H9 (cell line): ENCODE data around the gene POU6F2. TPM values are rescaled to one million over a fixed set of nuclear protein-coding genes. Genes with fewer than 3 reads are reported as not detected.

Experiments used
- DNase-seq: peaks from one replicate; pipeline ENCODE4 v3.0.0-alpha.2; 2017
- H2AFZ ChIP-seq: one replicate; pipeline ENCODE4 v1.6.1; 2013; ENCODE audit warnings: mild to moderate bottlenecking, low read length, control low read depth, moderate library complexity
- H2AK5ac ChIP-seq: 2 replicates; pipeline ENCODE4 v1.6.1; 2013; ENCODE audit warnings: low read length, control low read depth, mixed read lengths; ENCODE audit not compliant: insufficient read length
- H2BK120ac ChIP-seq: one replicate; pipeline ENCODE4 v1.6.1; 2013; ENCODE audit warnings: low read depth, mild to moderate bottlenecking, low read length, control low read depth, inconsistent platforms; ENCODE audit not compliant: poor library complexity, severe bottlenecking
- H2BK12ac ChIP-seq: 2 replicates; pipeline ENCODE4 v1.6.1; 2013; ENCODE audit warnings: low read length, control low read depth, mixed read lengths, low read depth; ENCODE audit not compliant: insufficient read length
- H2BK15ac ChIP-seq: 2 replicates; pipeline ENCODE4 v1.6.1; 2013; ENCODE audit warnings: low read depth, low read length, control low read depth
- H2BK20ac ChIP-seq: one replicate; pipeline ENCODE4 v1.6.1; 2013; ENCODE audit warnings: low read depth, mild to moderate bottlenecking, low read length, control low read depth, inconsistent platforms; ENCODE audit not compliant: poor library complexity, severe bottlenecking
- H2BK5ac ChIP-seq: 2 replicates; pipeline ENCODE4 v1.6.1; 2013; ENCODE audit warnings: low read length, control low read depth, mixed read lengths; ENCODE audit not compliant: insufficient read length
- H3K14ac ChIP-seq: 2 replicates; pipeline ENCODE4 v1.6.1; 2013; ENCODE audit warnings: low read length, control low read depth; ENCODE audit not compliant: insufficient read depth
- H3K18ac ChIP-seq: 2 replicates; pipeline ENCODE4 v1.6.1; 2013; ENCODE audit warnings: low read depth, mild to moderate bottlenecking, mixed read lengths, low read length, control low read depth; ENCODE audit not compliant: insufficient read length
- H3K23ac ChIP-seq: 2 replicates; pipeline ENCODE4 v1.6.1; 2013; ENCODE audit warnings: low read length, control low read depth, mixed read lengths, low read depth; ENCODE audit not compliant: insufficient read length
- H3K23me2 ChIP-seq: 2 replicates; pipeline ENCODE4 v1.6.1; 2013; ENCODE audit warnings: low read depth, mild to moderate bottlenecking, mixed read lengths, low read length, control low read depth; ENCODE audit not compliant: insufficient read length, poor library complexity, severe bottlenecking
- H3K27ac ChIP-seq: 2 replicates; pipeline ENCODE4 v1.5.1; 2013; ENCODE audit warnings: low read length, control low read depth, mixed read lengths, low read depth; ENCODE audit not compliant: insufficient read length
- H3K27me3 ChIP-seq: 2 replicates; pipeline ENCODE4 v1.6.1; 2013; ENCODE audit warnings: low read length, control low read depth, inconsistent platforms; ENCODE audit not compliant: insufficient read depth
- H3K4ac ChIP-seq: 2 replicates; pipeline ENCODE4 v1.6.1; 2013; ENCODE audit warnings: low read depth, mild to moderate bottlenecking, control low read depth, inconsistent platforms, low read length, moderate library complexity
- H3K4me1 ChIP-seq: 2 replicates; pipeline ENCODE4 v1.6.1; 2013; ENCODE audit warnings: low read length, control low read depth, inconsistent platforms; ENCODE audit not compliant: insufficient read depth
- H3K4me2 ChIP-seq: 2 replicates; pipeline ENCODE4 v1.6.1; 2013; ENCODE audit warnings: low read length, control low read depth, mixed read lengths; ENCODE audit not compliant: insufficient read length, insufficient read depth
- H3K56ac ChIP-seq: 2 replicates; pipeline ENCODE4 v1.6.1; 2013; ENCODE audit warnings: low read depth, mild to moderate bottlenecking, mixed read lengths, low read length, control low read depth; ENCODE audit not compliant: insufficient read length
- H3K79me1 ChIP-seq: 2 replicates; pipeline ENCODE4 v1.6.1; 2013; ENCODE audit warnings: low read depth, mild to moderate bottlenecking, moderate library complexity, low read length, control low read depth, inconsistent platforms; ENCODE audit not compliant: insufficient read depth, poor library complexity, severe bottlenecking
- H3K79me2 ChIP-seq: 2 replicates; pipeline ENCODE4 v1.6.1; 2013; ENCODE audit warnings: low read length, control low read depth, inconsistent platforms; ENCODE audit not compliant: insufficient read depth
- H3K9ac ChIP-seq: 2 replicates; pipeline ENCODE4 v1.6.1; 2013; ENCODE audit warnings: low read length, control low read depth, mixed read lengths; ENCODE audit not compliant: insufficient read length; ENCODE audit errors: extremely low read depth
- H3K9me3 ChIP-seq: one replicate; pipeline ENCODE4 v1.6.1; 2013; ENCODE audit warnings: low read depth, low read length, inconsistent platforms; ENCODE audit not compliant: control insufficient read depth
- H3T11ph ChIP-seq: one replicate; pipeline ENCODE4 v1.6.1; 2013; ENCODE audit warnings: mild to moderate bottlenecking, low read length, control low read depth, inconsistent platforms
- H4K20me1 ChIP-seq: one replicate; pipeline ENCODE4 v1.6.1; 2013; ENCODE audit not compliant: control insufficient read depth, insufficient read length, insufficient read depth
- H4K5ac ChIP-seq: 2 replicates; pipeline ENCODE4 v1.6.1; 2013; ENCODE audit warnings: low read depth, mild to moderate bottlenecking, mixed read lengths, low read length, control low read depth; ENCODE audit not compliant: insufficient read length
- H4K8ac ChIP-seq: replicated peaks from 2 replicates; pipeline ENCODE4 v1.6.1; 2013; ENCODE audit warnings: low read length, control low read depth, mixed read lengths, low read depth; ENCODE audit not compliant: insufficient read length
- H4K91ac ChIP-seq: 2 replicates; pipeline ENCODE4 v1.6.1; 2013; ENCODE audit warnings: low read depth, mild to moderate bottlenecking, moderate library complexity, mixed read lengths, low read length, control low read depth; ENCODE audit not compliant: insufficient read length
- H3K27ac Mint-ChIP-seq, 3 experiments: 2 replicates in 2 of 3; 3 replicates in 1 of 3; pipeline ENCODE4 v1.8.0; 2020 to 2021; ENCODE audit warnings: mixed read lengths in 3 of 3, mild to moderate bottlenecking in 1 of 3, moderate library complexity in 1 of 3
- H3K27me3 Mint-ChIP-seq: 2 replicates; pipeline ENCODE4 v1.8.0; 2021; ENCODE audit warnings: low read depth, mild to moderate bottlenecking, moderate library complexity, mixed read lengths
- H3K36me3 Mint-ChIP-seq, 3 experiments: 2 replicates in 2 of 3; 3 replicates in 1 of 3; pipeline ENCODE4 v1.8.0; 2020 to 2021; ENCODE audit warnings: low read depth in 3 of 3, mixed read lengths in 3 of 3; ENCODE audit not compliant: insufficient read depth in 1 of 3
- H3K4me1 Mint-ChIP-seq, 2 experiments: 2 replicates each; pipeline ENCODE4 v1.8.0; 2020; ENCODE audit warnings: mixed read lengths in 2 of 2
- H3K4me3 Mint-ChIP-seq, 2 experiments: 2 replicates in 1 of 2; 3 replicates in 1 of 2; pipeline ENCODE4 v1.8.0; 2020 to 2021; ENCODE audit warnings: mild to moderate bottlenecking in 2 of 2, mixed read lengths in 2 of 2, moderate library complexity in 1 of 2
- H3K9me3 Mint-ChIP-seq, 2 experiments: 2 replicates in 1 of 2; 3 replicates in 1 of 2; pipeline ENCODE4 v1.8.0; 2020; ENCODE audit warnings: mild to moderate bottlenecking in 2 of 2, mixed read lengths in 2 of 2, moderate library complexity in 1 of 2
- CTCF ChIP-seq: fragments of 200-600 bp; sonication (generic); conservative IDR thresholded peaks from 3 replicates; pipeline ENCODE4 v1.8.0; 2021; ENCODE audit warnings: antibody characterized with exemption, mild to moderate bottlenecking
- WGBS: extraction: QIAGEN DNeasy Blood & Tissue Kit; methylation state at CpG from one replicate; pipeline ENCODE4 v1.1.7; 2013; ENCODE audit warnings: missing lambda C conversion rate, low lambda C conversion rate, mixed read lengths; ENCODE audit not compliant: insufficient read length; ENCODE audit errors: extremely low coverage; 5-methylcytosine and 5-hydroxymethylcytosine counted together
- total RNA-seq: library from RNA; stranded (reverse); gene quantifications from 2 replicates; pipeline ENCODE4 v1.2.1, GENCODE V29; 2021

POU6F2 gene
- total RNA-seq, 1 experiment from 2014 or later, result 1.9 TPM

- Mint-ChIP-seq H3K27me3 (no peaks in the 10 kb centered on the region), H3K27ac (no peak overlapping the region), H3K9me3 (no peaks in the 10 kb centered on the region), H3K4me3 (no peak overlapping the region), H3K36me3 (no peaks in the 10 kb centered on the region), H3K4me1 (peaks cover 14 to 15% of the 10 kb centered on the region in 2 experiments)
- H3K23ac ChIP-seq, result no peak overlapping the region
- no peak overlapping the region for H2BK15ac ChIP-seq
- no peak overlapping the region for H2AK5ac ChIP-seq
- H2BK12ac ChIP-seq, result no peak overlapping the region
- no peak overlapping the region for H3K4ac ChIP-seq
- no peaks in the 10 kb centered on the region for H3K23me2 ChIP-seq
- H2BK5ac ChIP-seq, result no peak overlapping the region
- no peak overlapping the region for H2BK20ac ChIP-seq
- H3K9ac ChIP-seq, result no peak overlapping the region
- H2BK120ac ChIP-seq, result no peak overlapping the region
- H3T11ph ChIP-seq, result no peak overlapping the region
- H3K14ac ChIP-seq, result no peak overlapping the region
- no peak overlapping the region for H3K56ac ChIP-seq
- H4K20me1 ChIP-seq, result no peaks in the 10 kb centered on the region
- H4K91ac ChIP-seq, result no peak overlapping the region
- H3K27ac ChIP-seq, result no peak overlapping the region
- H4K8ac ChIP-seq, result no peak overlapping the region
- H3K4me1 ChIP-seq, result no peaks in the 10 kb centered on the region; the same call in 1 of the 2 replicates
- H3K18ac ChIP-seq, result no peak overlapping the region
- no peaks in the 10 kb centered on the region for H3K79me2 ChIP-seq
- no peaks in the 10 kb centered on the region for H3K9me3 ChIP-seq
- H3K79me1 ChIP-seq, result no peaks in the 10 kb centered on the region
- H2AFZ ChIP-seq, result no peak overlapping the region
- no peak overlapping the region for H4K5ac ChIP-seq
- no peak overlapping the region for H3K4me2 ChIP-seq
- no peak for DNase-seq
- TF ChIP-seq CTCF, result no peak
- H3K27me3 ChIP-seq, result no peaks in the 10 kb centered on the region
- no CpG with 5 or more reads among the region's 2 CpGs for WGBS
Observed at GRCh38 chr7:39421661-39422060, 444.0 kb downstream of the POU6F2 start.
